OCI-LY1 (cell line): ENCODE measurements around the gene MYLK3.

ENCODE experiments used
- H2AFZ ChIP-seq: fragments of 200-600 bp; sonication (generic), shearing (Covaris generic); 2 replicates; pipeline ENCODE4 v1.6.0; 2014; ENCODE audit warnings: antibody characterized with exemption, mild to moderate bottlenecking, low read length
- H3F3A ChIP-seq: fragments of 200-600 bp; sonication (generic), shearing (Covaris generic); 2 replicates; pipeline ENCODE4 v1.6.0; 2014; ENCODE audit warnings: mild to moderate bottlenecking, antibody characterized with exemption, low read length, moderate library complexity; ENCODE audit not compliant: insufficient read depth
- H3K27ac ChIP-seq: fragments of 200-600 bp; sonication (generic); 2 replicates; pipeline ENCODE4 v1.5.1; 2014; ENCODE audit warnings: low read length, mixed run types, mild to moderate bottlenecking, low read depth; ENCODE audit not compliant: poor library complexity, severe bottlenecking
- H3K27me3 ChIP-seq: fragments of 200-600 bp; sonication (generic); 2 replicates; pipeline ENCODE4 v1.6.0; 2014; ENCODE audit warnings: antibody characterized with exemption, mild to moderate bottlenecking, low read length, moderate library complexity; ENCODE audit not compliant: insufficient read depth
- H3K36me3 ChIP-seq: fragments of 200-600 bp; sonication (generic); 2 replicates; pipeline ENCODE4 v1.6.1; 2014; ENCODE audit warnings: mild to moderate bottlenecking, antibody characterized with exemption, low read length, moderate library complexity, mixed read lengths; ENCODE audit not compliant: insufficient read depth
- H3K4me1 ChIP-seq: fragments of 200-600 bp; sonication (generic); 2 replicates; pipeline ENCODE4 v1.5.1; 2014; ENCODE audit warnings: mild to moderate bottlenecking, low read length, moderate library complexity; ENCODE audit not compliant: insufficient read depth, severe bottlenecking
- H3K4me2 ChIP-seq: fragments of 200-600 bp; sonication (generic), shearing (Covaris generic); 2 replicates; pipeline ENCODE4 v1.6.1; 2014; ENCODE audit warnings: low read length
- H3K4me3 ChIP-seq: fragments of 200-600 bp; sonication (generic); 2 replicates; pipeline ENCODE4 v1.5.1; 2014; ENCODE audit warnings: low read length, low read depth, mild to moderate bottlenecking, mixed read lengths; ENCODE audit not compliant: poor library complexity, severe bottlenecking
- H3K79me2 ChIP-seq: fragments of 200-600 bp; shearing (Covaris generic); 2 replicates; pipeline ENCODE4 v1.6.1; 2016; ENCODE audit warnings: mixed run types, low read length, mixed read lengths; ENCODE audit not compliant: insufficient read depth
- H3K9ac ChIP-seq: fragments of 200-600 bp; sonication (generic), shearing (Covaris generic); 2 replicates; pipeline ENCODE4 v1.6.1; 2014; ENCODE audit warnings: mild to moderate bottlenecking, low read length, mixed read lengths
- H3K9me2 ChIP-seq: fragments of 200-600 bp; sonication (generic), shearing (Covaris generic); 2 replicates; pipeline ENCODE4 v1.6.1; 2014; ENCODE audit warnings: low read depth, mild to moderate bottlenecking, low read length, mixed read lengths
- H3K9me3 ChIP-seq: fragments of 200-600 bp; shearing (Covaris generic); 2 replicates; pipeline ENCODE4 v1.6.1; 2014; ENCODE audit warnings: low read length, mixed read lengths
- H4K20me1 ChIP-seq: fragments of 200-600 bp; sonication (generic), shearing (Covaris generic); 2 replicates; pipeline ENCODE4 v1.6.0; 2016; ENCODE audit warnings: mild to moderate bottlenecking, low read length; ENCODE audit not compliant: insufficient read depth
- EZH2 ChIP-seq: fragments of 200-600 bp; sonication (generic), shearing (Covaris generic); IDR thresholded peaks from 2 replicates; pipeline ENCODE4 v1.8.0; 2017; ENCODE audit warnings: borderline replicate concordance, mixed run types, mild to moderate bottlenecking, antibody characterized with exemption, low read length, moderate library complexity, mixed read lengths
- TF ChIP-seq, protein P1 (sequence below): fragments of 200-600 bp; sonication (generic), shearing (Covaris generic); IDR thresholded peaks from 2 replicates; pipeline ENCODE4 v1.5.1; 2017; ENCODE audit warnings: mild to moderate bottlenecking, antibody characterized with exemption, low read length, moderate library complexity, mixed read lengths

The MYLK3 gene

DNA sequence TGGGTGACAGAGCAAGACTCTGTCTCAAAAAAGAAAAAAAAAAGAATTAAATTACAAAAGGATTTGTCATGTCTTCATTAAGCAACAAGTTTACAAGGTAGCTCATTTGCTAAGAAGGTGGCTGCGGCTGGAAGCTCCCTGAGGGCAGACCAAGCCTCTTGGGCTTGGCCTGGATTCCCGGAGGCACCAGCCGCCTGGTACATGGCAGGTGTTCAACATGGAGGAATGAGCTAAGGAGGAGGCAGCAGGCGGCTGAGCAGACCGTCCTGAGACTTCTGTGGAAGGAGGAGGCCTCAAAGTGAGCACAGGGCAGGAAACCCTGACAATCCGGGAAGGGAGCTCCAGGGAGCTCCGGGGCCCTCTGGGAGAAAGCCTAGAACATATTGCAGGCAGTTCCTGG is 3.2 kb upstream of the MYLK3 start:
- H3K9ac ChIP-seq, result no peak overlapping the region
- no peaks in the 10 kb centered on the region for H3K27me3 ChIP-seq
- no peaks in the 10 kb centered on the region for H4K20me1 ChIP-seq
- peaks cover 3% of the 10 kb centered on the region; the same call in 1 of the 2 replicates for H3F3A ChIP-seq
- no peaks in the 10 kb centered on the region for H3K36me3 ChIP-seq
- H3K27ac ChIP-seq, result peak overlapping the region; percentile 61
- H3K4me2 ChIP-seq, result no peak overlapping the region
- no peaks in the 10 kb centered on the region for H3K9me3 ChIP-seq
- no peaks in the 10 kb centered on the region for H3K9me2 ChIP-seq
- no peak for TF ChIP-seq EZH2
- TF ChIP-seq, protein P1, sequence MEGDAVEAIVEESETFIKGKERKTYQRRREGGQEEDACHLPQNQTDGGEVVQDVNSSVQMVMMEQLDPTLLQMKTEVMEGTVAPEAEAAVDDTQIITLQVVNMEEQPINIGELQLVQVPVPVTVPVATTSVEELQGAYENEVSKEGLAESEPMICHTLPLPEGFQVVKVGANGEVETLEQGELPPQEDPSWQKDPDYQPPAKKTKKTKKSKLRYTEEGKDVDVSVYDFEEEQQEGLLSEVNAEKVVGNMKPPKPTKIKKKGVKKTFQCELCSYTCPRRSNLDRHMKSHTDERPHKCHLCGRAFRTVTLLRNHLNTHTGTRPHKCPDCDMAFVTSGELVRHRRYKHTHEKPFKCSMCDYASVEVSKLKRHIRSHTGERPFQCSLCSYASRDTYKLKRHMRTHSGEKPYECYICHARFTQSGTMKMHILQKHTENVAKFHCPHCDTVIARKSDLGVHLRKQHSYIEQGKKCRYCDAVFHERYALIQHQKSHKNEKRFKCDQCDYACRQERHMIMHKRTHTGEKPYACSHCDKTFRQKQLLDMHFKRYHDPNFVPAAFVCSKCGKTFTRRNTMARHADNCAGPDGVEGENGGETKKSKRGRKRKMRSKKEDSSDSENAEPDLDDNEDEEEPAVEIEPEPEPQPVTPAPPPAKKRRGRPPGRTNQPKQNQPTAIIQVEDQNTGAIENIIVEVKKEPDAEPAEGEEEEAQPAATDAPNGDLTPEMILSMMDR, result no peak
- H2AFZ ChIP-seq, result no peak overlapping the region
- H3K4me3 ChIP-seq, result no peak overlapping the region
- H3K4me1 ChIP-seq, result peaks cover 73% of the 10 kb centered on the region
- H3K79me2 ChIP-seq, result no peaks in the 10 kb centered on the region

DNA sequence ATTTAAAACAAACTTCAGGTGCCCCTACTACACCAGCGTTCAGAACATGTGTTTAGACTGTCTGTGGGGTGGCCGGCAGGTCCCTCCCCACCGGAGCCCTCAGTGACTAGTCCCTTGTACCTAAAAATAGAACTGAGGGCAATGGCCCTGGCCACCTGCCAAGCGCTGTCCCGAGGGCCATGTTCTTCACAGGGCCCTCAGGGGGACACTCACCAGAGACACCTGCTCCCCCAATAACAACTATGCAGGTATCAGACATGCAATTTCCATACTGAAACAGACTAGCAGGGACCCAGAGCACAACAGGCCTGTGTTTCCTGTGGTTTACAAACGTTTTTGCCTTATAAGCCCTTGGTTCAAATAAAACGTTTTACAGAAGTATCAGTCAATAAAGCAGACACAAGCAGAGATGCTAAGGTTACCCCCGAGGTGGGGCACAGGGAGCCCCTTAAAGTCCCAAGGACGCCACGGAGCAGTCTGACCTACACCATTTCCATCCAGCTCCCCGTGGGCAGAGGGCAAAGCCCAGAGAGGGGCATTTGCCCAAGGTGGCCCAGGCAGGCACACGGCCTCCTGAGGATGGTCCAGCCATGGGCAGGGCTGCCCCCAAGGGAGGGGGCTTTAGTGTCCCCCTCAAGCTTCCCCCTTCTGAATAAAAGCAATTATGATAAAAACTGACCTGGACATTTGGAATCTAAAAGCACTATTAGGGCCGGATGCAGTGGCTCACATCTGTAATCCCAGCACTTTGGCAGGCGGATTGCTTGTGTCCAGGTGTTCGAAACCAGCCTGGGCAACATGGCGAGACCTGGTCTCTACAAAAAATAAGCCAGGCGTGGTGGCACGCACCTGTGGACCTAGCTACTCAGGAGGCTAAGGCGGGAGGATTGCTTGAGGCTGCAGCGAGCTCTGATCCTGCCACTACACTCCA is 896 bp upstream of the MYLK3 start:
- no peaks in the 10 kb centered on the region for H3K9me3 ChIP-seq
- H3K9ac ChIP-seq, result peak overlapping the region; percentile 63
- no peaks in the 10 kb centered on the region for H3K36me3 ChIP-seq
- H3K4me3 ChIP-seq, result no peak overlapping the region
- no peaks in the 10 kb centered on the region for H3K27me3 ChIP-seq
- peak overlapping the region; percentile 97 for H3K27ac ChIP-seq
- H3K9me2 ChIP-seq, result no peaks in the 10 kb centered on the region
- H3K4me1 ChIP-seq, result peaks cover 67% of the 10 kb centered on the region
- H3F3A ChIP-seq, result peaks cover 8% of the 10 kb centered on the region; the same call in 1 of the 2 replicates
- H3K4me2 ChIP-seq, result peak overlapping the region; percentile 48
- H2AFZ ChIP-seq, result 0 out of 2 replicates have a peak overlapping the region, but pooled peaks have one; percentile 22
- no peaks in the 10 kb centered on the region for H3K79me2 ChIP-seq
- no peaks in the 10 kb centered on the region for H4K20me1 ChIP-seq
- TF ChIP-seq, protein P1, result no peak
- no peak for TF ChIP-seq EZH2

DNA sequence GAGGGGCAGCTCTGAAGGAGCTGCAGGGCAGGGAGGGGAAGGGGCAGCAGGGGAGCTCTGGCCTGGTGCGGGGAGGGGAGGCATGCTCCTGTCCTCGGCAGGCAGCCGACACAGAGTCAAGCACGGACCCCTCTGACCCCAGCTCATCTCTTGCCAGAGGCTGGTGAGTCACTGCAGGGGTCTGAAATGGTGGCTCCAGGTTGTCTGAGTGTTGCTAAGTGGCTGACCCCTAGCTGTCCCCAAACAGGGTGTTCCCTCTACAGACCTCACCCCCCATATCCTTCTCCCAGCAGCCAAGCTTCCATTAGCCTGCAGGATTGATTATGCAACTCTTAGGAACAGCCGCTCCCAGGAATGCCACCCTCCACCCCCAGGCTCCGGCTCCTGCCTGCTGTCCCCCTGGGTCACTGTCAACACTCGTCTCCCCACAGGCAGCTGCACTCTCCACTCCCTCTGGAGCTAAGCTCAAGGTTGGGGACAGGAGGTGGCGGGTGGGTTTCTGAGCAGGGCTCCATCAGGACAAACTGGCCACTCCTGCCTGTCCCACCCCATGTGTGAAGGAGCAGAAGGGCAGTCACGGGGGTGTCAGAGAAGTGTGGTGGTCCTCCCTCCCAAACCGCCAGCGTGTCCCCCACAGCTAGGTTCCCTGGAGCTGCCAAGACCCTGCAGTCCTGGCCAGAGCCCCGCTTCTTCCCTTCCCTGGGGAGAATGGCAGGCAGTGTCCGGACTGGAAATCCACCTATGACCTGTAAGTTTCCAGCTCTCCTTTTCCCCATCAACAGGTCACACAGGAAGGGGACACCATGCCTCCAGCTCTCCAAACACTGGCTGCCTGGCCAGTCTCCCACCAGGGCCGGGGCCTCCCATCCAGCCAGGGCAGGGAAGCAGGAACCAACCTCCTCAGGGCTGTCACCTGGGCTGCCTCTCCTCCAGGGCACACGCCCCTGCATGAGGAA is 1.0 kb downstream of the MYLK3 start:
- no peaks in the 10 kb centered on the region for H3K79me2 ChIP-seq
- no peak overlapping the region for H2AFZ ChIP-seq
- peak overlapping the region; percentile 97 for H3K27ac ChIP-seq
- no peaks in the 10 kb centered on the region for H3K9me3 ChIP-seq
- no peaks in the 10 kb centered on the region for H3K9me2 ChIP-seq
- no peaks in the 10 kb centered on the region for H3K36me3 ChIP-seq
- peak overlapping the region; percentile 13 for H3K4me3 ChIP-seq
- TF ChIP-seq, protein P1, result no peak
- no peak for TF ChIP-seq EZH2
- H3K4me1 ChIP-seq, result peaks cover 73% of the 10 kb centered on the region
- H3K27me3 ChIP-seq, result no peaks in the 10 kb centered on the region
- H3F3A ChIP-seq, result 0 out of 2 replicates have a peak, but pooled peaks cover 8% of the 10 kb centered on the region
- H3K4me2 ChIP-seq, result peak overlapping the region; percentile 48
- H3K9ac ChIP-seq, result peak overlapping the region; percentile 63; the same call in 1 of the 2 replicates
- no peaks in the 10 kb centered on the region for H4K20me1 ChIP-seq
